ENCODE results near the gene DSE.
"Not testable (repeated sequence)": the region's sequence is repeated elsewhere in the genome, so short reads cannot be mapped to it uniquely, and the experiment has no call there.

DSE gene

DNA sequence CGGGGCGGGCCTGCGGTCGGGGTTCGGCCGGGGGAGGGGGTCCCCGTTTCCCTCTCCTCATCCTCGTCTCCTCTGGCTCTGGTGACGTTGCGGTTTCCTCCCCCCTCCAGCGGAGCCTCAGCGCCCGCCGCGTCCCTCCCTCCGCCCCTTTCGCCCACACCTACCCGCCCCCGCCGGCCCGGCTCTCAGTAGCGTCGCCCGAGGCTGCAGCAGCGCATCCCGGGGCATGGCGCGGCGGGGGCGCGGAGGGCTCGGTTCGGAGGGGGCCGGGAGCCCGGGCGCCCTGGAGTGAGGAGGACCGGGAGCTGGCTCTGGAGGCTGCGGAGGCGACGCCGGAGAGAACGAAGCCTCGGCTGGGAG is at the start of gene DSE:
TSS of gene DSE (plus strand) at position 188 of the 360 bp plus-strand sequence. CDS start 28,304 bp downstream, outside the sequence.
- peak; percentile 37 for DNase-seq (ENCODE audit: low read depth)

DNA sequence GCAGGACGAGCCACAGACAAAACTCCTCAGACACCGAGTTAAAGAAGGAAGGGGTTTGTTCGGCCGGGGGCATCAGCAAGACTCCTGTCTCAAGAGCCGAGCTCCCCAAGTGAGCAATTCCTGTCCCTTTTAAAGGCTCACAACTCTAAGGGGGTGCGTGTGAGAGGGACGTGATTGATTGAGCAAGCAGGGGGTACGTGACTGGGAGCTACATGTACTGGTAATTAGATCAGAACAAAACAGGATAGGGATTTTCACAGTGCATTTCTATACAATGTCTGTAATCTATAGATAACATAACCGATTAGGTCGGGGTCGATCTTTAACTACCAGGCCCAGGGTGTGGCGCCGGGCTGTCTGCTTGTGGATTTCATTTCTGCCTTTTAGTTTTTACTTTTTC is 48.8 kb upstream of the DSE start:
- DNase-seq (ENCODE audit: low read depth): not testable (repeated sequence)

DNA sequence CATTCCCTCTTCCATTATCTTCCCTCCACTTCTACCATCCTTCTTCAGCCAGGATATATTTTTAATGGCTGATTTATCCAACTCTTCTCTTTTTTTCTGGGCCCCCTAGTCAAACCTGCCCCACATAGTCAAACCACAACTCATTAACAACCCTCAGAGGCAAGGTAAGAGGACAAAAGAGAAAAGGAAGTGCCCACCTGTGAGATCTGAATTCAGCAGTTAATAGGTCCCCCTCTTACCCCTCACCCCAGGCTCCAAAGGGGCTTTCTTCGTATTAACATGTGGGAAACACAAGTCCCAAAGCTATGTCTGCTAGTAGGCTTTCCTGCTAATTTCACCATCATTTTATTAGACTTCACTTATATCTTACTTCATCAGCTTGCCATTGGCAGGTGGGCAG is 46.9 kb upstream of the DSE start:
- no peak for DNase-seq (ENCODE audit: low read depth)

DNA sequence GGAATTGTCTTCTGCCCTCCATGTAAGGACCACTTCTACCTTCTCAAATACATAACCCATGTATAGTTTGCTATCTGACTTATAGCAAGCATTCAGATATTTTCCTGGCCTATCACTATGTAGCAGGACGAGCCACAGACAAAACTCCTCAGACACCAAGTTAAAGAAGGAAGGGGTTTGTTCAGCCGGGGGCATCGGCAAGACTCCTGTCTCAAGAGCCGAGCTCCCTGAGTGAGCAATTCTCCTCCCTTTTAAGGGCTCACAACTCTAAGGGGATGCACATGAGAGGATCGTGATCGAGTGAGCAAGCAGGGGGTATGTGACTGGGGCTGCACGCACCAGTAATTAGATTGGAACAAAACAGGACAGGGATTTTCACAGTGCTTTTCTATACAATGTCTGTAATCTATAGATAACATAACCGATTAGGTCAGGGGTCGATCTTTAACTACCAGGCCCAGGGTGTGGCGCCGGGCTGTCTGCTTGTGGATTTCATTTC is 45.1 kb upstream of the DSE start:
- DNase-seq (ENCODE audit: low read depth): not testable (repeated sequence)

DNA sequence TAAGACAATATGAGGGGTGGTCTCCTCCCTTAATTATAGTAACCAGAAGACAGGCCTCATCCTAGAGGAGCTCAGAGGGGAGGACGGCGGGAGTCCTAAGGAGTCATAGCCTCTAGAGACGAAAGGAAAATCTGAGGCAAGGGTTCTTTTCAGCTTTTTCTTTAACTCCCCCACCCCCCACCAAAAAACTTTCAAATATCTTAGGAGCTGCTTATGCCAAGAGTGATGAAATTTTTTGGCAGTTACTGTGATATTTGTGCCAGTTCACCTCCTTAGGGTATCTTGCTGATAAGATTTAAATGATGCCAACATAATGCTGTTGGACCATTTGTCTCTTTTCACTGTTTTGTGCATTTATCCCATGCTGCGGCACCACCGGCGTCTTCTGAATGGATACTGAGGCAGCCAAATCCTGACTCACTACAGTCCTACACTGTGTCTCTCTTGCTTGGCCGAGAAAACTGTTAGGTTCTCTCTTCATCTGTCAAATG is 44.5 kb upstream of the DSE start:
- DNase-seq (ENCODE audit: low read depth): no peak

DNA sequence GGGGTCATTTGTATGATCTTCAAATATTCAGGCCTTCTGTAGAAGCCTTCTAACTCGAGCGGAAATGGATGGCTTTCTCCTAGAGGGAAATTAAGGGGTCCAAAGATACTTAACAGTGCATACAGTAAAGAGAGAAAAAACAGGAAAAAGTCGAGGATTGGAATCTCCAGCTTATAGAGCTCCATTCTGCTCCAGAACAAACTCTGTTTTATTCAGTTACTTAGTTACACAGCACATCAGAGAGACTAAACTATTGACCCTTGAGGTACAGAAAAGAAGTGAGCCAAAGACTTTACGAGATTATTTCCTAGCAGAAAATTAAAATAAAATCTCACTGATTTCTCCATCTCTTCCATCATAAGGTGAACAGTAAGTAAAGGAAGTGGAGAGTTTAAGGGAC is 43.8 kb upstream of the DSE start:
- no peak for DNase-seq (ENCODE audit: low read depth)

DNA sequence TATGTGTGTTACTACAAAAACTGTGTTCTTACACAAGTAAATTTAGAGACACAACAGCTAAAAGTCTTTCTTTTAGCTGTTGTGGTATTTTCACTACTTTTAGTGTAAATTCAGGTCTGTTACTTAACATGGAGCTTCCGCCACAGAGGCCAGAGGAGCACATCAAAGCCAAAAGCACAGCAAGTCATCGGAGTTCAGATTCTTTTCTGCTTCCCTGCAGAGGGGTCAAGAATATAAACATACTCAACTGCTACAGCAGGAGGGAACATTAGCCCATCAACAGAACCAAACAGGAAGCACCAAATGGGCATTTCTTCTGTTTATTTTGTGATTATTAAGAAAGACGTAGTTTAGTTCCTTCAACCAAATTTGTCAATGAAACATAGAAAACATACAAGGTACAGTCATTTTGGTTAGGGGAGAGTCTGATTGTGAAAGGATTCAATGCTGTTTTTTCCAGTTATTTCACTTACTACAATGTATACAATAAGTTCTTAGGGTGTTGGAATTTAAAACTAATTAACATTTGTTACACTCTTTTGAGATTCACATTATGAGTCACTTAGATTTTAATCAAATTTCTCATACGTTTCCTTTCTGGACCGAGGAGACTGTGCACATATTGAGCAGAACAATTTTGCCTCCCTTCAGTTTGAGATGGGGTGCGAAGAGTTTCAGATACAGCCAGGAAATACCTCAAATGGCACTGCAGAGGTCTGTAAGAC is 42.8 kb upstream of the DSE start:
- no peak for DNase-seq (ENCODE audit: low read depth)

DNA sequence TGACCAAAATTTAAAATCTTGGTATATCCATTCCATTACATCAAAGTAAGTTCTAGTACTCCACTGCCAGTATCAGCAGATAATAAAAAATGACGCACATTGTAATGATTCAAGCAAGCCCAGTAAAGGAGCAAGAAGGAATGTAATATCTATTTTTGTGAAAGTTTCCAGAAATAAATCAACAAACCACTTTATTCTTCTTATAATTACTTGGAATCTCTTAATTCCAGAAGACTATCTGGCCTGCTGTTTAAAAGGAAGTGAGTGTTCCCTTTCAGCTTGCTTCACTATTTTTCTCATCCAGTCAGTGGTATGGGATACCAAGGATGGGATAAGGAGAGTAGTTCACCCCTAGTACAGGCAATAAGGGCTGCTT is 42.2 kb upstream of the DSE start:
- no peak for DNase-seq (ENCODE audit: low read depth)

DNA sequence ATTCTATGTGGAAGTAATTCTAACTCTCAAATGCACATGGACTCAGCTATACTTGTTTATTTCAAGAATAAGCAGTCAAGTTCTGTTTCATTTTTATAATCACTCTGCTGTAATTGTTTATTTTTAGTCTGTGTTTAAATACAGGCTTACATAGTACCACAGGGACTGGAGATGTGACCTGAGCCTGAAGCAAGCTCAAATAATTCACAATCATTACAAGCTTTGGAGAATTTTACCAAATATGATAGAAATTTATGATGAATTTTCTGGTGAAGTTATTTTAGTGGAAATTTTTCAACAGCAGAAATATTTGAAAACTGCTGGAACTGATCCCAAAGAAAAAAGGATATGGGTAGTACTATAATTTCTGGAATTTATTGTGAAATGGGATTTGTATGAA is 41.6 kb upstream of the DSE start:
- no peak for DNase-seq (ENCODE audit: low read depth)

DNA sequence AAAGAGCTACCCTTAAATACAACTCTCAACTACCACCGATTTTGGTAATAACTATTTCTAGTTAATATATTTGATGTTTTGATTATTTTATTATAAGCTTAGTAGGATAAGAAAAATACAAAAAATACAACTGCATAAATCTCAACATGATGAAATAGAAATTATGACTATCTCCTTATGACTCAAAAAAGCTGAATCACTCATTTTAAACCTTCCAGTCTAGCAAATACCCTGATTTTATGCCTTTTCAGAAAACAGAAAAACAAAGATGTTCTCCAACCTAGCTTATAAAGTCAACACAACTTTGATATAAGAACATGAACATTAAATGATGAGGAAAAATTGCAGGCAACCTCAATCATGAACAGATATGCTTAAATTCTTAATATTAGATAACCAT is 40.2 kb upstream of the DSE start:
- DNase-seq (ENCODE audit: low read depth): no peak

DNA sequence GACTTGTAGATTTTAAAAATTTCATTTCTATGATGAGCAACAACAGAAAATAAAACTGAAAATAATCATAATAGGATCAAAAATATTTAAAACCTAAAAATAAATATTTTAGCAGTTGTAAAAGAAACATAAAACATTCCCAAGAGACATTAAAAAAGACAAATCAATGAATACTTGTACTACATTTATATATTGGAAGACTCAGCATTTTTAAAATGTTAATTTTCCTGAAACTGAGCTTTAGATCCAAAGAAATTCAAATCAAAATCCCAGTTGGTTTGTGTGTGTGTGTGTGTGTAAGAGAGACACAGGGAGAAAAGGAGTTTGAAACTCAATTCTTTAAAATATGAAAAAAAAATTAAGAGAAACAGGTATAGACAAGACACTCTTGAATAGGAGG is 38.7 kb upstream of the DSE start:
- no peak for DNase-seq (ENCODE audit: low read depth)

DNA sequence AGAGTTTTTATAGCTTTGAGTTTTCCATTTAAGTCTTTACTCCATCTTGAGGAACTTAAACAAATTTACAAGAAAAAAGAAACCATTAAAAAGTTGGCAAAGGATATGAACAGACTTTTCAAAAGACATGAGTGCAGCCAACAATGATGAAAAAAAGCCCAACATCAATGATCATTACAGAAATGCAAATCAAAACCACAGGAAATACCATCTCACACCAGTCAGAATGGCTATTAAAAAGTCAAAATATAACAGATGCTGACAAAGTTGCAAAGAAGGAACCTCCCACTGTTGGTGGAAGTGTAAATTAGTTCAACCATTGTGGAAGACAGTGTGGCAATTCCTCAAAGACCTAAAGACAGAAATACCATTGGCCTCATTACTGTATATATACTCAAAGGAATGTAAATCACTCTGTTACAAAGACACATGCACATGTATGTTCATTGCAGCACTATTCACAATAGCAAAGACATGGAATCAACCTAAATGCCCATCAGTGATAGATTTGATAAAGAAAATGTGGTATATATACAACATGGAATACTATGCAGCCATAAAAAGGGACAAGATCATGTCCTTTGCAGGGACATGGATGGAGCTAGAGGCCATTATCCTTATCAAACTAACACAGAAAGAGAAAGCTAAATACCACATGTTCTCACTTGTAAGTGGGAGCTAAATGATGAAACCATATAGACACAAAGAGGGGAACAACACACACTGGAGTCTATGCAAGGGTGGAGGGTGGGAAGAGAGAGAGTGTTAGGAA is 35.9 kb upstream of the DSE start:
- DNase-seq (ENCODE audit: low read depth): not testable (repeated sequence)

DNA sequence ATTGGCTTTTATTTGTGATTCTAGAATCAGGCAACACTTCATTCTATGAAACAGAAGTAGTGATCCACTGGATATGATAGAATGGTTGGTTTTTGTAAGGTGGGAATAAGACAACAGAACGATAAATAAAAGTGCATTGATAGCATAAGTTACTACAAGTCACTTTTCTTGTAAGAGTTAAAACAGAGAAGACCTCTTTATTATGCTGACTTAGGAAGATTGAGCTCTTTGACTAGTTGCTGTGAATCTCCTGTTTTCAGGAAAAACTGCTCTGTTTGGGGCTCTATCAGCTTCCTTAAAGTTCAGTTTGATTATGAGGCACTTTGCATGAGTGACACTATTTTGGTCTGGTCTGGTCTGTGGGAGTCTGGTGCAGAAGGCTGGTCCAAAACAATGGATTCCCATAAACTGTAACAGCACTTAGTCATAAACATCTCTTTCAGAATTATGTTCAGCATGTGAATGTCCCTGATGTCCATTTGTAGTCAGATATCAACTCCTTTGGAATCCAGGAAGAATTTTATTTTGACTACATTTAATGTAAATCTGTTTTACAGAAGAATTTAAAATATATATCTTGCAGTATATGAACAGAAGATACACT is 35.0 kb upstream of the DSE start:
- no peak for DNase-seq (ENCODE audit: low read depth)

DNA sequence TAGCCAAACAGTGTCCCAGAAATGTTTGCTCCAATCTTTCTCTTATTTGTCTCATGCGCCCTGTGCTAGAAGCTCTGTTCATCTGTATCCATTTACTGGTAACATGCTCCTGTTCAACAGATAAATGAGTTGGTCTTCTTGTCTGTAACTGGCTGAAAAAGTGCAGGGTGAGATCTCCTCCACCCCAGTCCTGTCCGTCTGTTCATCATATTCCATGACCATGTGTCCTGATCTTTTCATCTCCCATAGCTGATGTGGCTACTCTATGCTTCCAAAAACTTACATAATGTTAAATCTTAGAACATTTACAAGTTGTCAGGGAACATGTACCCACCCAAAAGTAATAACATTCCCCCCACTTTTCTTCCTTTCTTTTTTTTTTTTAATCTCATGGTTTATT is 31.8 kb upstream of the DSE start:
- DNase-seq (ENCODE audit: low read depth): no peak

DNA sequence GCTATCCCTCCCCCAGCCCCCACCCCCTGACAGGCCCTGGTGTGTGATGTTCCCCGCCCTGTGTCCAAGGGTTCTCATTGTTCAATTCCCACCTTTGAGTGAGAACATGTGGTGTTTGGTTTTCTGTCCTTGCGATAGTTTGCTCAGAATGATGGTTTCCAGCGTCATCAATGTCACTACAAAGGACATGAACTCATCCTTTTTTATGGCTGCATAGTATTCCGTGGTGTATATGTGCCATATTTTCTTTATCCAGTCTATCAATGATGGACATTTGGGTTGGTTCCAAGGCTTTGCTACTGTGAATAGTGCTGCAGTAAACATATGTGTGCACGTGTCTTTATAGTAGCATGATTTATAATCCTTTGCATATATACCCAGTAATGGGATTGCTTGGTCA is 30.1 kb upstream of the DSE start:
- DNase-seq (ENCODE audit: low read depth): not testable (repeated sequence)

DNA sequence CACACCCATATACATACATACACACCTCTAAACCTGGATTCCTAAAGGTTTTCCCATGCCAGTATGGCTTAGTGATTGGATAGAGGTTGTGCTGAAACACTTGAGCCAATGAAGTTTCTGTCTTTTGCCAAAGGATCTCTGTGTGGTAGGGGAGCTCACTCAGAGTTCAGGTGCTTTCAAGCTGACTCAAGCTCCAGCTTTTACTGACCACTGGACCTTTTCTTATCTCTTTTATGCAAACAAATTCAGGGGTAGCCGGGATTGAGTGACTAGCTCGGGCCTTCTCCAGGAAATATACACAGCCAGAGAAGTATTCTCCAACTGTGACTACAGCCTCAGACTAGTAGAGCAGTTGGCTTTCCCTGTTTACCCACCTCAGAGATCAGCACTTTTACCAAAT is 21.5 kb upstream of the DSE start:
- DNase-seq (ENCODE audit: low read depth): no peak

DNA sequence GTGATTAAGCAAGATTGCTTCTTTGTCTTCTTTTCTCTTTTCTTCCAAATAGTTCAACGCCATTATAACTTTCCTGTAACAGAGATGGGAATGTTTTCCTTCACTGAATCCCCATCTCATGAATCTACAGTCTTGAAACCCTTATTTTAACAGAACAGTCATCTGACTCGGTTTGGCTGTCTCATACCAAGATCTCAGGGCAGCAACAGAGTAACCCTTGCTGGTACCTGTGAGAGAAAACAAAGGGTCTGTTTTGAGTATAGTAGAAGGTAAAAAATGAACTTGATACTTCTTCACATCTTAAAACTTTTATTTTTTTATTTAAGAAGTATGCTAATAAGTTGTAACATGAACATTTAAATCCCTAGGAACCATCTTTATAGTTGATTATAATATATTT is 19.6 kb upstream of the DSE start:
- DNase-seq (ENCODE audit: low read depth): no peak

DNA sequence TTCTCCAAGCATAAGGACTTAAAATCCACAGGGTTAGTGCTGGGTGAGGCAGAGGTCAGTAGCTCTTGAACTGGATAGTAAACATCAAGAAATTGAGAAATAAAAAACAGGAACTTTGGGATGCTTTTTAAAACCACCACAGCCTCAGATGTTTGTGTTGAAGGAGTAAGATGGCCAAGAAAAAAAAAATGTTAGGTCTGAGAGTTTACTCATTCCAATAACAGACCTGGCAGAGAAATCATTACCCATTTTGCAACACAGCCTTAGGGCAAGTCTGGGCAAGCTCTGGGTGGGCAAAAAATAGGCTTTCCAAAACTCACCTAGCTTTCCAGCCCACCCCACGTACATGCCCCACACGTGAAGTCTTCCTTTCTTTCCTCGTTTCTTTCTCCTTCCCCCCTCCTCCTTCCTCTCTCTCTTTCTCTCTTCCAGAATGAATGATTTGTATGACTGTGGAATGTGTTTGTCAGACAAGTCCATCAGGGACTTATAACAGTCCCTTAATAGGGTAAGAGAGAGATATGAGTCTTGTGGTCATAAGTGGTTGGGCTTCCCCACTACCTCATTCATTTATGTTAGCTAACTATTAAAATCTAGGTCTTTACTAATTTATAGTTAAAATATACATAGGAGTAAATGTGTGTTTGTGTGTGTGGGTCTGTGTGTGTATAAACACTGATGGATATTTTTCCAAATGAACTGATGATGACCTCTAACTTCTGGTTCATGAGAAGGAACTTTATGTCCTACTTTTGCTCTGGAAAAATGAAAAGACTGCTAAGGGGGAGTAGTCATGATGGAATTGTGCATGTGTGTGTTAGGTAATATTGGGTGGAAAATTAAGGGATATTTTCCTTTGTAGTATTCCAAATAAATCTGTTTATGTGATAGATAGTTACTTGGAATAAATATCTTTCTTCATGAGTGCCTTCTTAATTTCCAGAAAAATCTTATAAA is 18.0 kb upstream of the DSE start:
- no peak for DNase-seq (ENCODE audit: low read depth)

DNA sequence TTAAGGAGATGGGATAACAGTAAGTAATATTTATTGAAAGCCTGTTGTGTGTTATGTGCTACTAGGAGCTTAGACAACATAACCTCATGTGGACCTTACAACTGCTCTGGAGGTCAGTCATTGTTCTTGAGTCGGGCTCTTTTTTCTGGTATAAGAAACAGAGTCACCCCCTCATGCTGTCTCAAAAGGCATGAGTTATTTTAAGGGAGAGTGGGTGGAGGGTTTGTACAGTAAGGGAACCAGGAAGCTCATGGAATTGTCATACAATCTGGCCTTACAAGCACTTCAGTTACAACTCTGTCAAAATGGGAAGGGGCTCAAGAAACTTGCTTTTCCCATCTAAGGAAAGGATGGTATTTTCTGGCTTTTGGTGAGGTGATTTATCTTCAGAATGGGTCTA is 16.5 kb upstream of the DSE start:
- no peak for DNase-seq (ENCODE audit: low read depth)

DNA sequence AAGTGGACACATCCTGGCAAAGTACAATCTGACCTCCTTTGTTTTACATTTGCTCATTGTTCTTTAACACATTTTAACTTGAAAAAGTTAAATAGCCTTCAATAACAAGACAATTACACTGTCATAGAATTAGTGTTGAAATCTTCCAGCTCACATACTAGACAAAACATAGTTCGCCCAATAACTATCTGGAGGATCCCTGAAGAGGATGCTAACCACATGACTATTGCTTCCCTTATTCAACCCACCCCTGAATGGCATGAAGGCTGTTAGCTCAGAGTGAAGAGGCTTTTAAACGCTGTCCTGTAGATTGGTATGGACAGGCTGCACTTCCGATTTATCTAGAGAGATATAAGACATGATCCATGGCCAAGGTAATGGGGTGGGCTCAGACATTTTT is 15.0 kb upstream of the DSE start:
- no peak for DNase-seq (ENCODE audit: low read depth)

DNA sequence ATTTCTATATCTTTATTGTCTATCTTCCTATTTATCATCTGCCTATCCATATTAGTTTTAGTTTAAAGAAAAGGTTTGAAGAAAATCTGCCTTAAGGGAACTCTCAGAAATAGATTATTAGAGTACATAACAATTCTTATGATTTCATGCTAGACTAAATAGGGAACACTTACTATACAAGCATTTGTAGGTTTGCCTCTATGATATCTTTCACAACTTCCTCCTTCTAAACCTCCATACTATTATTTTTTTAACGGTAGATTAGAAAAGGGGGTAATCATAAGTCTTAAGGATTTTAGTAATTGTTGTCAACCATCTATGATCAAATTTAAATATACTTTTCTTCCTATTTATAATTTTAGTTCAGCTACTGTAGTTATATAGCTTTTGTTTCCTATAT is 11.6 kb upstream of the DSE start:
- no peak for DNase-seq (ENCODE audit: low read depth)

DNA sequence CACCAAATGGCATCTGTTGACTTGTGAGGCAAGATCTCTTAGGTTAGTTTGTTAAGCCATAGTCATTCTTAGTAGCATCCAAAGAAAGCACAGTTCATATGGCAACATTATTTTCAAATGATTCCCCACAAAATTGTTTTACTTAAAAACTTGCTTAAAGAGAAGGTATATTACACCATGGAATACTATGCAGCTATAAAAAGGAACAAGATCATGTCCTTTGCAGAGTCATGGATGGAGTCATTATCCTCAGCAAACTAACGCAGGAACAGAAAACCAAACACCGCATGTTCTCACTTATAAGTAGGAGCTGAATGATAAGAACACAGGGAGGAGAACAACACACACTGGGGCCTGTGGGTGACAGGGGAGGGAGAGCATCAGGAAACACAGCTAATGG is 10.9 kb upstream of the DSE start:
- no peak for DNase-seq (ENCODE audit: low read depth)

Measured in activated T-cell treated with anti-CD3 and anti-CD28 coated beads for 24 hours (primary cell).